Heart left ventricle (tissue), 16 donors: ENCODE data around the gene CST7. TPM values are rescaled to one million over a fixed set of nuclear protein-coding genes. Genes with fewer than 3 reads are reported as not detected.
A peak's percentile ranks its signal among the peaks of the same experiment; 100 is the strongest.

Experiments
- ATAC-seq, 4 donors: fragments of 200-7000 bp; cut with Tn5 transposase; one replicate each; pipeline ENCODE4 v1.9.1; 2020 to 2022; ENCODE audit warnings: moderate library complexity in 4 of 4, mild to moderate bottlenecking in 3 of 4, moderate number of reproducible peaks in 1 of 4
- DNase-seq, 5 donors: peaks; one replicate each; pipeline ENCODE4 v3.0.0-alpha.2; 2020
- H3K27ac ChIP-seq, 12 donors: fragments of 200-600 bp; sonication (generic) in 4 of 12; one replicate each; pipeline versions ENCODE4 v1.5.0 to v1.8.0; 2016 to 2022; ENCODE audit warnings: mild to moderate bottlenecking in 2 of 12
- H3K27me3 ChIP-seq, 9 donors: fragments of 200-600 bp; sonication (generic) in 2 of 9; one replicate each; pipeline versions ENCODE4 v1.5.1 to v1.8.0; 2016 to 2022; ENCODE audit warnings: mild to moderate bottlenecking in 3 of 9
- H3K36me3 ChIP-seq, 9 donors: fragments of 200-600 bp; sonication (generic) in 2 of 9; one replicate each; pipeline versions ENCODE4 v1.5.0 to v1.8.0; 2018 to 2022; ENCODE audit warnings: mild to moderate bottlenecking in 2 of 9
- H3K4me1 ChIP-seq, 12 donors: fragments of 200-600 bp; sonication (generic) in 4 of 12; one replicate each; pipeline versions ENCODE4 v1.5.0 to v1.8.0; 2016 to 2022; ENCODE audit warnings: mild to moderate bottlenecking in 3 of 12
- H3K4me3 ChIP-seq, 12 donors: fragments of 200-600 bp; sonication (generic) in 4 of 12; one replicate each; pipeline versions ENCODE4 v1.5.0 to v1.8.0; 2017 to 2022; ENCODE audit warnings: mild to moderate bottlenecking in 9 of 12, moderate library complexity in 4 of 12
- H3K9me3 ChIP-seq, 12 donors: fragments of 200-600 bp; sonication (generic) in 4 of 12; one replicate each; pipeline versions ENCODE4 v1.5.0 to v1.8.0; 2016 to 2022; ENCODE audit warnings: mild to moderate bottlenecking in 1 of 12
- POLR2A ChIP-seq, 2 donors: fragments of 450-650 bp; IDR thresholded peaks; one replicate each; pipeline ENCODE4 v1.6.1; 2017; ENCODE audit warnings: antibody characterized with exemption in 2 of 2, mild to moderate bottlenecking in 2 of 2, moderate library complexity in 2 of 2
- WGBS, 4 donors: extraction: QIAGEN DNeasy Blood & Tissue Kit in 2 of 4; methylation state at CpG; one replicate each; pipeline versions ENCODE4 v1.1.5 to v1.1.7; 2013 to 2018; 5-methylcytosine and 5-hydroxymethylcytosine counted together
- intact Hi-C, 10 donors: fragments of 100-400 bp; cut with DNase I; formaldehyde crosslinking; loops; one replicate each; pipeline versions ENCODE4 v1.11.1 to v1.14.2; 2022
- polyA plus RNA-seq, 2 donors: library from polyadenylated mRNA; stranded (reverse); fragments of 200-250 nt; gene quantifications; one replicate each; pipeline ENCODE4 v1.2.3, GENCODE V29; 2013
- total RNA-seq, 9 donors: library from RNA; depleted of rRNA in 2 of 9; stranded (reverse); fragments of >200 nt in 2 of 9; fragmentation: NEBNext Ultra II Directional in 3 of 9; extraction: Animal tissue kit (Norgen Biotek cat#: 25700) in 3 of 9; gene quantifications; one replicate each; pipeline versions ENCODE4 v1.1.0 to v1.2.4, GENCODE V29; 2016 to 2023
- TF ChIP-seq, protein P1 (sequence below), 12 donors: fragments of 200-600 bp; sonication (generic) in 4 of 12; IDR thresholded peaks; one replicate each; pipeline versions ENCODE4 v1.5.0 to v1.8.0; 2018 to 2022; ENCODE audit warnings: antibody characterized with exemption in 12 of 12, mild to moderate bottlenecking in 5 of 12
- donor health status: ischemic (EF 13 %, LVEDD 7.1; RV severe dilation, severe dysfunction).
- donor health status: healthy with polysubstance abuse.
- donor health status: DM: no; HTN: yes; CAD: no.
- donor health status: DM: no; HTN: no; CAD: no.
- donor health status: ischemic (EF 25% LVEDD 6.9; RV normal size, moderate dysfunction).
- donor health status: ischemic (EF 25% LVEDD 5.7; RV mildly dilated, moderate dysfunction).
- donor health status: healthy.
- donor health status: DM: yes; HTN: yes; CAD: no.
- donor health status: ischemic (EF 35%, LVEDD 5.7; RV mildly dilated, moderate dysfunction).
- donor health status: nonischemic (EF 11% LVEDD 7.7; RV severe dilation, severe dysfunction).
- donor health status: DM: yes; HTN: yes; CAD: no.
- donor health status: PGD.
- donor health status: ischemic (EF 29% LVEDD 5.4; RV normal size, mild dysfunction).
- donor health status: nonischemic (EF 23%, LVEDD 6.1; RV moderate dilation, normal function).

CST7 gene
- total and polyA plus RNA-seq, 11 donors, result 0.35 to 8.4 (median 1.4) TPM

DNA sequence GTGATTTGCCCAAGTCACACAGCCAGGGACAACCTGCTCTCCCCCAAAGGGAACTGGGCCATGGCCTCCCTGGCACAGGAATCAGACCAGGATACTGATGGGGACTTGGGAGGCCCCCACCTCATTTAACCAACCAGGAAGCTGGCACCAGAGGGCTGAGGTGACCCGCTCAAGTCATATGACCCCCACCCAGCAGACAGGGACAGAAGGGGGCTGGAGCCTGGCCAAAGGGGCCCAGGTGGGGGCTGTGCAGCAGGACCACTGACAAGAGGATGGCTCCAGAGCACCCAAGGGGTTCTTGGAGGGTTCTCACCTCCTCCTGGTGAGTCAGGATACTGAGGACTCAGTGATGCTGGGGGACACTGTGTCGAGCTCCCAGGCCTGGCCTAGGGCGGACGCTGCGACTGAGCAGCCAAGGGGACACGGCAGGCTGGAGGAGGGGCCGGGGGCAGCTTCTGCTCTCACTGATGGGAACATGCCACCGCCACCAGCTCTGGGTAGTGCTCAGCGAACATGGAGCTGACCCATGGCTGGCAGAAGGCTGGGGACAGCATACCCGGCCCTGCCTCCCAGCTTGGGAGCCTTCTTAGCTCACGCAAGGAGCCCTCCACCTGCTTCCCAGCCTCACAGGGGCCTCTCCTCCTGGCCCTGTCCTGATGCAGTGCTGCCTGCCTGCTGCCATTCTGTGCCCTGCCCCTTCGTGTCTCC is 1.2 kb downstream of the CST7 start:
- H3K27ac ChIP-seq, result peak overlapping the region in 2 of 12 donors; percentile 37 to 83
- H3K4me1 ChIP-seq, result peaks cover 0 to 52% (median 0%) of the 10 kb centered on the region in 12 donors
- DNase-seq (no peak), ATAC-seq (no peak)
- H3K9me3 ChIP-seq, result peaks cover 0 to 26% (median 6%) of the 10 kb centered on the region in 12 donors
- peak overlapping the region in 2 of 12 donors; percentile 37 to 60 for H3K4me3 ChIP-seq
- TF ChIP-seq POLR2A (IDR thresholded peaks at IDR 0.05), result no peak
- TF ChIP-seq, protein P1, sequence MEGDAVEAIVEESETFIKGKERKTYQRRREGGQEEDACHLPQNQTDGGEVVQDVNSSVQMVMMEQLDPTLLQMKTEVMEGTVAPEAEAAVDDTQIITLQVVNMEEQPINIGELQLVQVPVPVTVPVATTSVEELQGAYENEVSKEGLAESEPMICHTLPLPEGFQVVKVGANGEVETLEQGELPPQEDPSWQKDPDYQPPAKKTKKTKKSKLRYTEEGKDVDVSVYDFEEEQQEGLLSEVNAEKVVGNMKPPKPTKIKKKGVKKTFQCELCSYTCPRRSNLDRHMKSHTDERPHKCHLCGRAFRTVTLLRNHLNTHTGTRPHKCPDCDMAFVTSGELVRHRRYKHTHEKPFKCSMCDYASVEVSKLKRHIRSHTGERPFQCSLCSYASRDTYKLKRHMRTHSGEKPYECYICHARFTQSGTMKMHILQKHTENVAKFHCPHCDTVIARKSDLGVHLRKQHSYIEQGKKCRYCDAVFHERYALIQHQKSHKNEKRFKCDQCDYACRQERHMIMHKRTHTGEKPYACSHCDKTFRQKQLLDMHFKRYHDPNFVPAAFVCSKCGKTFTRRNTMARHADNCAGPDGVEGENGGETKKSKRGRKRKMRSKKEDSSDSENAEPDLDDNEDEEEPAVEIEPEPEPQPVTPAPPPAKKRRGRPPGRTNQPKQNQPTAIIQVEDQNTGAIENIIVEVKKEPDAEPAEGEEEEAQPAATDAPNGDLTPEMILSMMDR (IDR thresholded peaks at IDR 0.05), result no peak
- WGBS, 4 donors, result 67 to 78% (median 76%) methylated on average over 1 to 12 of the region's 12 CpGs
- H3K36me3 ChIP-seq, result no peaks in the 10 kb centered on the region
- peaks cover 0 to 18% (median 2%) of the 10 kb centered on the region in 9 donors for H3K27me3 ChIP-seq
- intact Hi-C loops, result no loop called here

- peaks cover 0 to 53% (median 0%) of the 10 kb centered on the region in 12 donors for H3K4me1 ChIP-seq
- TF ChIP-seq POLR2A (IDR thresholded peaks at IDR 0.05), result no peak
- TF ChIP-seq, protein P1 (IDR thresholded peaks at IDR 0.05), result no peak
- DNase-seq, result no peak
- peaks cover 0 to 18% (median 2%) of the 10 kb centered on the region in 9 donors for H3K27me3 ChIP-seq
- WGBS, 4 donors, result 72 to 82% (median 76%) methylated on average over 10 to 16 of the region's 16 CpGs
- intact Hi-C loops, result no loop called here
- H3K9me3 ChIP-seq, result peaks cover 0 to 23% (median 6%) of the 10 kb centered on the region in 12 donors
- peak overlapping the region in 2 of 12 donors; percentile 37 to 60 for H3K4me3 ChIP-seq
- H3K36me3 ChIP-seq, result peaks cover 0 to 4% (median 0%) of the 10 kb centered on the region in 9 donors
- peak in 1 of 4 donors; percentile 9 for ATAC-seq
- H3K27ac ChIP-seq, result peak overlapping the region in 1 of 12 donors; percentile 83
Observed at GRCh38 chr20:24950836-24951525, 1.9 kb downstream of the CST7 start.

DNA sequence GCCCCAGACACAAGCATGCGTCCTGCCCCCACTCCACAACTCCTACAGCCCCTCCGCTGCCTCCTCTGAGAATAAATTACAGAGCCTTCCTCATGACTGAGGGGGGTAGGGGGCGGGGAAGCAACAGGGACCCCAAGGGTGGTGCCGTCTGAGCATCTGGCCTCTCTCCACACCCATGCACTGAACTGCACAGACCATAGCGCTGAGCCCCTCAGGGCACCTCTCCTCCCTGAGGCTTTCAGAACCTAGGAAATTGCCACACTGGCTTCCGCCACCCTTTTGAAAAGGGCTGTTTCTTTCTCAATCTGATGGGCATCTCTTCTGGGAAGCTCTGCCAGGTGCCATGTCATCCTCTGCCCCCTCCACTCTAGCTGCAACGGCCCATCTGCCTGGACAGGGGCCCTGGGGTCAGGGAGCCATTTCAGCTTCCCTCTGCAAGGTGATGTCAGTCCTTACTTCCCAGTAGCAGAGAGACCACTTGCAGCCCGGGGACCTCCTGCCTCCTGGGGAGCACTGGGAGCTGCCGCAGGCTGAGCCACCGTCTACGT is 2.5 kb downstream of the CST7 start:
- no peak for DNase-seq
- Histone ChIP-seq H3K4me1 (peaks cover 0 to 53% (median 0%) of the 10 kb centered on the region in 12 donors), H3K4me3 (peak overlapping the region in 1 of 12 donors; percentile 60), H3K9me3 (peaks cover 0 to 17% (median 3%) of the 10 kb centered on the region in 12 donors), H3K36me3 (peaks cover 0 to 11% (median 0%) of the 10 kb centered on the region in 9 donors), H3K27ac (peak overlapping the region in 1 of 12 donors; percentile 83), H3K27me3 (peaks cover 0 to 18% (median 2%) of the 10 kb centered on the region in 9 donors)
- peak in 1 of 4 donors; percentile 8 for ATAC-seq
- no peak for TF ChIP-seq POLR2A (IDR thresholded peaks at IDR 0.05)
- TF ChIP-seq, protein P1 (IDR thresholded peaks at IDR 0.05), result no peak
- WGBS, 4 donors, result 51 to 62% (median 52%) methylated on average over 9 to 11 of the region's 11 CpGs
- intact Hi-C loops, result no loop called here
